H9 (cell line): ENCODE results near the gene RASAL1. TPM values are rescaled to one million over a fixed set of nuclear protein-coding genes. Genes with fewer than 3 reads are reported as not detected.

ENCODE experiments used
- DNase-seq: peaks from one replicate; pipeline ENCODE4 v3.0.0-alpha.2; 2017
- H2AFZ ChIP-seq: one replicate; pipeline ENCODE4 v1.6.1; 2013; ENCODE audit warnings: mild to moderate bottlenecking, low read length, control low read depth, moderate library complexity
- H2AK5ac ChIP-seq: 2 replicates; pipeline ENCODE4 v1.6.1; 2013; ENCODE audit warnings: low read length, control low read depth, mixed read lengths; ENCODE audit not compliant: insufficient read length
- H2BK120ac ChIP-seq: one replicate; pipeline ENCODE4 v1.6.1; 2013; ENCODE audit warnings: low read depth, mild to moderate bottlenecking, low read length, control low read depth, inconsistent platforms; ENCODE audit not compliant: poor library complexity, severe bottlenecking
- H2BK12ac ChIP-seq: 2 replicates; pipeline ENCODE4 v1.6.1; 2013; ENCODE audit warnings: low read length, control low read depth, mixed read lengths, low read depth; ENCODE audit not compliant: insufficient read length
- H2BK15ac ChIP-seq: 2 replicates; pipeline ENCODE4 v1.6.1; 2013; ENCODE audit warnings: low read depth, low read length, control low read depth
- H2BK20ac ChIP-seq: one replicate; pipeline ENCODE4 v1.6.1; 2013; ENCODE audit warnings: low read depth, mild to moderate bottlenecking, low read length, control low read depth, inconsistent platforms; ENCODE audit not compliant: poor library complexity, severe bottlenecking
- H2BK5ac ChIP-seq: 2 replicates; pipeline ENCODE4 v1.6.1; 2013; ENCODE audit warnings: low read length, control low read depth, mixed read lengths; ENCODE audit not compliant: insufficient read length
- H3K14ac ChIP-seq: 2 replicates; pipeline ENCODE4 v1.6.1; 2013; ENCODE audit warnings: low read length, control low read depth; ENCODE audit not compliant: insufficient read depth
- H3K18ac ChIP-seq: 2 replicates; pipeline ENCODE4 v1.6.1; 2013; ENCODE audit warnings: low read depth, mild to moderate bottlenecking, mixed read lengths, low read length, control low read depth; ENCODE audit not compliant: insufficient read length
- H3K23ac ChIP-seq: 2 replicates; pipeline ENCODE4 v1.6.1; 2013; ENCODE audit warnings: low read length, control low read depth, mixed read lengths, low read depth; ENCODE audit not compliant: insufficient read length
- H3K23me2 ChIP-seq: 2 replicates; pipeline ENCODE4 v1.6.1; 2013; ENCODE audit warnings: low read depth, mild to moderate bottlenecking, mixed read lengths, low read length, control low read depth; ENCODE audit not compliant: insufficient read length, poor library complexity, severe bottlenecking
- H3K27ac ChIP-seq: 2 replicates; pipeline ENCODE4 v1.5.1; 2013; ENCODE audit warnings: low read length, control low read depth, mixed read lengths, low read depth; ENCODE audit not compliant: insufficient read length
- H3K27me3 ChIP-seq: 2 replicates; pipeline ENCODE4 v1.6.1; 2013; ENCODE audit warnings: low read length, control low read depth, inconsistent platforms; ENCODE audit not compliant: insufficient read depth
- H3K4ac ChIP-seq: 2 replicates; pipeline ENCODE4 v1.6.1; 2013; ENCODE audit warnings: low read depth, mild to moderate bottlenecking, control low read depth, inconsistent platforms, low read length, moderate library complexity
- H3K4me1 ChIP-seq: 2 replicates; pipeline ENCODE4 v1.6.1; 2013; ENCODE audit warnings: low read length, control low read depth, inconsistent platforms; ENCODE audit not compliant: insufficient read depth
- H3K4me2 ChIP-seq: 2 replicates; pipeline ENCODE4 v1.6.1; 2013; ENCODE audit warnings: low read length, control low read depth, mixed read lengths; ENCODE audit not compliant: insufficient read length, insufficient read depth
- H3K56ac ChIP-seq: 2 replicates; pipeline ENCODE4 v1.6.1; 2013; ENCODE audit warnings: low read depth, mild to moderate bottlenecking, mixed read lengths, low read length, control low read depth; ENCODE audit not compliant: insufficient read length
- H3K79me1 ChIP-seq: 2 replicates; pipeline ENCODE4 v1.6.1; 2013; ENCODE audit warnings: low read depth, mild to moderate bottlenecking, moderate library complexity, low read length, control low read depth, inconsistent platforms; ENCODE audit not compliant: insufficient read depth, poor library complexity, severe bottlenecking
- H3K79me2 ChIP-seq: 2 replicates; pipeline ENCODE4 v1.6.1; 2013; ENCODE audit warnings: low read length, control low read depth, inconsistent platforms; ENCODE audit not compliant: insufficient read depth
- H3K9ac ChIP-seq: 2 replicates; pipeline ENCODE4 v1.6.1; 2013; ENCODE audit warnings: low read length, control low read depth, mixed read lengths; ENCODE audit not compliant: insufficient read length; ENCODE audit errors: extremely low read depth
- H3K9me3 ChIP-seq: one replicate; pipeline ENCODE4 v1.6.1; 2013; ENCODE audit warnings: low read depth, low read length, inconsistent platforms; ENCODE audit not compliant: control insufficient read depth
- H3T11ph ChIP-seq: one replicate; pipeline ENCODE4 v1.6.1; 2013; ENCODE audit warnings: mild to moderate bottlenecking, low read length, control low read depth, inconsistent platforms
- H4K20me1 ChIP-seq: one replicate; pipeline ENCODE4 v1.6.1; 2013; ENCODE audit not compliant: control insufficient read depth, insufficient read length, insufficient read depth
- H4K5ac ChIP-seq: 2 replicates; pipeline ENCODE4 v1.6.1; 2013; ENCODE audit warnings: low read depth, mild to moderate bottlenecking, mixed read lengths, low read length, control low read depth; ENCODE audit not compliant: insufficient read length
- H4K8ac ChIP-seq: replicated peaks from 2 replicates; pipeline ENCODE4 v1.6.1; 2013; ENCODE audit warnings: low read length, control low read depth, mixed read lengths, low read depth; ENCODE audit not compliant: insufficient read length
- H4K91ac ChIP-seq: 2 replicates; pipeline ENCODE4 v1.6.1; 2013; ENCODE audit warnings: low read depth, mild to moderate bottlenecking, moderate library complexity, mixed read lengths, low read length, control low read depth; ENCODE audit not compliant: insufficient read length
- H3K27ac Mint-ChIP-seq, 3 experiments: 2 replicates in 2 of 3; 3 replicates in 1 of 3; pipeline ENCODE4 v1.8.0; 2020 to 2021; ENCODE audit warnings: mixed read lengths in 3 of 3, mild to moderate bottlenecking in 1 of 3, moderate library complexity in 1 of 3
- H3K27me3 Mint-ChIP-seq: 2 replicates; pipeline ENCODE4 v1.8.0; 2021; ENCODE audit warnings: low read depth, mild to moderate bottlenecking, moderate library complexity, mixed read lengths
- H3K36me3 Mint-ChIP-seq, 3 experiments: 2 replicates in 2 of 3; 3 replicates in 1 of 3; pipeline ENCODE4 v1.8.0; 2020 to 2021; ENCODE audit warnings: low read depth in 3 of 3, mixed read lengths in 3 of 3; ENCODE audit not compliant: insufficient read depth in 1 of 3
- H3K4me1 Mint-ChIP-seq, 2 experiments: 2 replicates each; pipeline ENCODE4 v1.8.0; 2020; ENCODE audit warnings: mixed read lengths in 2 of 2
- H3K4me3 Mint-ChIP-seq, 2 experiments: 2 replicates in 1 of 2; 3 replicates in 1 of 2; pipeline ENCODE4 v1.8.0; 2020 to 2021; ENCODE audit warnings: mild to moderate bottlenecking in 2 of 2, mixed read lengths in 2 of 2, moderate library complexity in 1 of 2
- H3K9me3 Mint-ChIP-seq, 2 experiments: 2 replicates in 1 of 2; 3 replicates in 1 of 2; pipeline ENCODE4 v1.8.0; 2020; ENCODE audit warnings: mild to moderate bottlenecking in 2 of 2, mixed read lengths in 2 of 2, moderate library complexity in 1 of 2
- CTCF ChIP-seq: fragments of 200-600 bp; sonication (generic); conservative IDR thresholded peaks from 3 replicates; pipeline ENCODE4 v1.8.0; 2021; ENCODE audit warnings: antibody characterized with exemption, mild to moderate bottlenecking
- whole genome bisulfite sequencing: extraction: QIAGEN DNeasy Blood & Tissue Kit; methylation state at CpG from one replicate; pipeline ENCODE4 v1.1.7; 2013; ENCODE audit warnings: missing lambda C conversion rate, low lambda C conversion rate, mixed read lengths; ENCODE audit not compliant: insufficient read length; ENCODE audit errors: extremely low coverage; 5-methylcytosine and 5-hydroxymethylcytosine counted together
- total RNA-seq: library from RNA; stranded (reverse); gene quantifications from 2 replicates; pipeline ENCODE4 v1.2.1, GENCODE V29; 2021

The RASAL1 gene
- total RNA-seq, 1 experiment from 2014 or later = 2.3 TPM

GRCh38 chr12:113137861-113138783, 2.6 kb upstream of the RASAL1 start:
- H4K91ac ChIP-seq = no peak overlapping the region
- no peak overlapping the region for H2AFZ ChIP-seq
- H3K9me3 ChIP-seq = no peaks in the 10 kb centered on the region
- no peak overlapping the region for H2BK20ac ChIP-seq
- H3T11ph ChIP-seq = no peak overlapping the region
- peaks cover 12% of the 10 kb centered on the region for H3K23me2 ChIP-seq
- H3K9me3 Mint-ChIP-seq = no peaks in the 10 kb centered on the region; a peak in 1 of 5 replicates
- H2BK15ac ChIP-seq = no peak overlapping the region
- no peak overlapping the region for H4K5ac ChIP-seq
- no peak for TF ChIP-seq CTCF
- no peak overlapping the region for H3K27ac ChIP-seq
- H3K14ac ChIP-seq = no peak overlapping the region
- no peaks in the 10 kb centered on the region for H3K79me1 ChIP-seq
- no peaks in the 10 kb centered on the region for H3K27me3 ChIP-seq
- H3K79me2 ChIP-seq = no peaks in the 10 kb centered on the region
- no peak overlapping the region for H2BK120ac ChIP-seq
- no peak overlapping the region for H3K4ac ChIP-seq
- no peak overlapping the region for H3K18ac ChIP-seq
- no peak for DNase-seq
- H3K4me1 Mint-ChIP-seq = peaks cover 8 to 20% of the 10 kb centered on the region in 2 experiments
- H3K27me3 Mint-ChIP-seq = peaks cover 30% of the 10 kb centered on the region
- no peaks in the 10 kb centered on the region for H4K20me1 ChIP-seq
- WGBS = no CpG with 5 or more reads among the region's 12 CpGs
- no peak overlapping the region for H2BK12ac ChIP-seq
- no peak overlapping the region for H3K23ac ChIP-seq
- no peak overlapping the region for H4K8ac ChIP-seq
- H3K9ac ChIP-seq = no peak overlapping the region
- H3K56ac ChIP-seq = no peak overlapping the region
- H3K36me3 Mint-ChIP-seq = no peaks in the 10 kb centered on the region
- no peak overlapping the region for H3K4me3 Mint-ChIP-seq
- no peak overlapping the region for H3K27ac Mint-ChIP-seq
- no peaks in the 10 kb centered on the region for H3K4me1 ChIP-seq
- H3K4me2 ChIP-seq = no peak overlapping the region
- no peak overlapping the region for H2BK5ac ChIP-seq
- no peak overlapping the region for H2AK5ac ChIP-seq
